ENCODE measurements around the gene KLK13.
A peak's percentile ranks its signal among the peaks of the same experiment; 100 is the strongest.

Gene KLK13

GRCh38 chr19:51098365-51099046, 33.6 kb upstream of the KLK13 start:
- Histone ChIP-seq H3K27ac (ENCODE audit: insufficient read depth in 1 of 2, low read depth in 1 of 2, low read length in 2 of 2, poor library complexity in 1 of 2, severe bottlenecking in 2 of 2) (no peak overlapping the region), H3K27me3 (replicated peaks in 2 of 5; ENCODE audit: control insufficient read depth in 4 of 5, insufficient read depth in 5 of 5, low read length in 4 of 5) (no peaks in the 10 kb centered on the region), H3K4me3 (ENCODE audit: control insufficient read depth in 1 of 7, extremely low read depth in 1 of 7, insufficient read depth in 4 of 7, low read depth in 2 of 7, low read length in 6 of 7) (peak overlapping the region in 1 of 7 experiments; percentile 43), H3K4me1 (ENCODE audit: control extremely low read depth in 1 of 4, control insufficient read depth in 4 of 4, insufficient read depth in 4 of 4, low read length in 3 of 4) (no peaks in the 10 kb centered on the region), H3K9me3 (ENCODE audit: control extremely low read depth in 1 of 5, control insufficient read depth in 4 of 5, insufficient read depth in 2 of 5, low read depth in 1 of 5, low read length in 4 of 5) (no peaks in the 10 kb centered on the region), H3K36me3 (ENCODE audit: control insufficient read depth in 4 of 4, insufficient read depth in 4 of 4, low read length in 3 of 4) (peaks cover 0 to 44% (median 23%) of the 10 kb centered on the region in 4 experiments)
- ChIA-PET CTCF (no interaction called here), POLR2A (no interaction called here)
- peak; percentile 53 to 75 (median 73) for DNase-seq
- WGBS (ENCODE audit: insufficient coverage), result 71% methylated on average over 74 of the region's 78 CpGs

- ChIA-PET CTCF (no interaction called here), POLR2A (no interaction called here)
- Histone ChIP-seq H3K4me3 (ENCODE audit: control insufficient read depth in 1 of 7, extremely low read depth in 1 of 7, insufficient read depth in 4 of 7, low read depth in 2 of 7, low read length in 6 of 7) (no peak overlapping the region), H3K4me1 (ENCODE audit: control extremely low read depth in 1 of 4, control insufficient read depth in 4 of 4, insufficient read depth in 4 of 4, low read length in 3 of 4) (no peaks in the 10 kb centered on the region), H3K27me3 (replicated peaks in 2 of 5; ENCODE audit: control insufficient read depth in 4 of 5, insufficient read depth in 5 of 5, low read length in 4 of 5) (no peaks in the 10 kb centered on the region), H3K36me3 (ENCODE audit: control insufficient read depth in 4 of 4, insufficient read depth in 4 of 4, low read length in 3 of 4) (peaks cover 0 to 41% (median 19%) of the 10 kb centered on the region in 4 experiments), H3K27ac (ENCODE audit: insufficient read depth in 1 of 2, low read depth in 1 of 2, low read length in 2 of 2, poor library complexity in 1 of 2, severe bottlenecking in 2 of 2) (no peak overlapping the region), H3K9me3 (ENCODE audit: control extremely low read depth in 1 of 5, control insufficient read depth in 4 of 5, insufficient read depth in 2 of 5, low read depth in 1 of 5, low read length in 4 of 5) (no peaks in the 10 kb centered on the region)
- no peak for DNase-seq
- WGBS (ENCODE audit: insufficient coverage), result 90% methylated on average over 19 of the region's 20 CpGs
These were observed 32.9 kb upstream of the KLK13 start for GRCh38 chr19:51097796-51098195.

- peak; percentile 41 to 63 (median 57) for DNase-seq
- no peaks in the 10 kb centered on the region for H3K27me3 ChIP-seq (replicated peaks in 2 of 5; ENCODE audit: control insufficient read depth in 4 of 5, insufficient read depth in 5 of 5, low read length in 4 of 5)
- no peaks in the 10 kb centered on the region for H3K9me3 ChIP-seq (ENCODE audit: control extremely low read depth in 1 of 5, control insufficient read depth in 4 of 5, insufficient read depth in 2 of 5, low read depth in 1 of 5, low read length in 4 of 5)
- H3K27ac ChIP-seq (ENCODE audit: insufficient read depth in 1 of 2, low read depth in 1 of 2, low read length in 2 of 2, poor library complexity in 1 of 2, severe bottlenecking in 2 of 2), result no peak overlapping the region
- ChIA-PET CTCF (interaction anchor here (0.6 to 2.6 kb wide), 5 partner anchors 8 to 172 kb away, joined by 3 to 9 read pairs (median 3); no protein-coding TSS in a partner anchor), POLR2A (no interaction called here)
- WGBS (ENCODE audit: insufficient coverage), result no CpG with 5 or more reads among the region's 8 CpGs
- H3K4me3 ChIP-seq (ENCODE audit: control insufficient read depth in 1 of 7, extremely low read depth in 1 of 7, insufficient read depth in 4 of 7, low read depth in 2 of 7, low read length in 6 of 7), result no peak overlapping the region
- peaks cover 0 to 35% (median 16%) of the 10 kb centered on the region in 4 experiments for H3K36me3 ChIP-seq (ENCODE audit: control insufficient read depth in 4 of 4, insufficient read depth in 4 of 4, low read length in 3 of 4)
- H3K4me1 ChIP-seq (ENCODE audit: control extremely low read depth in 1 of 4, control insufficient read depth in 4 of 4, insufficient read depth in 4 of 4, low read length in 3 of 4), result no peaks in the 10 kb centered on the region
These were observed 32.4 kb upstream of the KLK13 start for GRCh38 chr19:51097166-51097738.

GRCh38 chr19:51096473-51097165, 31.7 kb upstream of the KLK13 start:
- POLR2A ChIA-PET, result no interaction called here
- CTCF ChIA-PET, result interaction anchor here (0.6 to 2.8 kb wide), 9 partner anchors 8 to 481 kb away, joined by 3 to 15 read pairs (median 3); partner anchors contain the start of gene KLK10
- no peaks in the 10 kb centered on the region for H3K4me1 ChIP-seq (ENCODE audit: control extremely low read depth in 1 of 4, control insufficient read depth in 4 of 4, insufficient read depth in 4 of 4, low read length in 3 of 4)
- WGBS (ENCODE audit: insufficient coverage), result 90% methylated on average over 4 of the region's 6 CpGs
- H3K9me3 ChIP-seq (ENCODE audit: control extremely low read depth in 1 of 5, control insufficient read depth in 4 of 5, insufficient read depth in 2 of 5, low read depth in 1 of 5, low read length in 4 of 5), result no peaks in the 10 kb centered on the region
- no peak overlapping the region for H3K4me3 ChIP-seq (ENCODE audit: control insufficient read depth in 1 of 7, extremely low read depth in 1 of 7, insufficient read depth in 4 of 7, low read depth in 2 of 7, low read length in 6 of 7)
- no peaks in the 10 kb centered on the region for H3K27me3 ChIP-seq (replicated peaks in 2 of 5; ENCODE audit: control insufficient read depth in 4 of 5, insufficient read depth in 5 of 5, low read length in 4 of 5)
- peaks cover 0 to 29% (median 14%) of the 10 kb centered on the region in 4 experiments for H3K36me3 ChIP-seq (ENCODE audit: control insufficient read depth in 4 of 4, insufficient read depth in 4 of 4, low read length in 3 of 4)
- no peak overlapping the region for H3K27ac ChIP-seq (ENCODE audit: insufficient read depth in 1 of 2, low read depth in 1 of 2, low read length in 2 of 2, poor library complexity in 1 of 2, severe bottlenecking in 2 of 2)
- DNase-seq, result peak in 2 of 3 donors; percentile 20 to 24

GRCh38 chr19:51094696-51095279, 29.9 kb upstream of the KLK13 start:
- Histone ChIP-seq H3K27me3 (replicated peaks in 2 of 5; ENCODE audit: control insufficient read depth in 4 of 5, insufficient read depth in 5 of 5, low read length in 4 of 5) (no peaks in the 10 kb centered on the region), H3K9me3 (ENCODE audit: control extremely low read depth in 1 of 5, control insufficient read depth in 4 of 5, insufficient read depth in 2 of 5, low read depth in 1 of 5, low read length in 4 of 5) (no peaks in the 10 kb centered on the region), H3K4me3 (ENCODE audit: control insufficient read depth in 1 of 7, extremely low read depth in 1 of 7, insufficient read depth in 4 of 7, low read depth in 2 of 7, low read length in 6 of 7) (no peak overlapping the region), H3K4me1 (ENCODE audit: control extremely low read depth in 1 of 4, control insufficient read depth in 4 of 4, insufficient read depth in 4 of 4, low read length in 3 of 4) (no peaks in the 10 kb centered on the region), H3K27ac (ENCODE audit: insufficient read depth in 1 of 2, low read depth in 1 of 2, low read length in 2 of 2, poor library complexity in 1 of 2, severe bottlenecking in 2 of 2) (no peak overlapping the region), H3K36me3 (ENCODE audit: control insufficient read depth in 4 of 4, insufficient read depth in 4 of 4, low read length in 3 of 4) (peaks cover 0 to 16% (median 7%) of the 10 kb centered on the region in 4 experiments)
- DNase-seq, result peak; percentile 21 to 44 (median 37)
- ChIA-PET POLR2A (no interaction called here), CTCF (interaction anchor here (1.1 to 2.8 kb wide), 4 partner anchors 74 to 165 kb away, joined by 3 to 15 read pairs (median 6); partner anchors contain the start of gene KLK10)
- WGBS (ENCODE audit: insufficient coverage), result 41% methylated on average over 10 of the region's 15 CpGs

- H3K27ac ChIP-seq (ENCODE audit: insufficient read depth in 1 of 2, low read depth in 1 of 2, low read length in 2 of 2, poor library complexity in 1 of 2, severe bottlenecking in 2 of 2), result no peak overlapping the region
- DNase-seq, result no peak
- no peaks in the 10 kb centered on the region for H3K9me3 ChIP-seq (ENCODE audit: control extremely low read depth in 1 of 5, control insufficient read depth in 4 of 5, insufficient read depth in 2 of 5, low read depth in 1 of 5, low read length in 4 of 5)
- ChIA-PET CTCF (interaction anchor here (2.8 kb wide), 1 partner anchor 73 kb away, joined by 15 read pairs; the partner anchor contains the start of gene KLK10), POLR2A (no interaction called here)
- no peaks in the 10 kb centered on the region for H3K4me1 ChIP-seq (ENCODE audit: control extremely low read depth in 1 of 4, control insufficient read depth in 4 of 4, insufficient read depth in 4 of 4, low read length in 3 of 4)
- peaks cover 0 to 8% (median 2%) of the 10 kb centered on the region in 4 experiments for H3K36me3 ChIP-seq (ENCODE audit: control insufficient read depth in 4 of 4, insufficient read depth in 4 of 4, low read length in 3 of 4)
- no peak overlapping the region for H3K4me3 ChIP-seq (ENCODE audit: control insufficient read depth in 1 of 7, extremely low read depth in 1 of 7, insufficient read depth in 4 of 7, low read depth in 2 of 7, low read length in 6 of 7)
- no peaks in the 10 kb centered on the region for H3K27me3 ChIP-seq (replicated peaks in 2 of 5; ENCODE audit: control insufficient read depth in 4 of 5, insufficient read depth in 5 of 5, low read length in 4 of 5)
- WGBS (ENCODE audit: insufficient coverage), result 93% methylated on average over 16 of the region's 22 CpGs
These were observed 28.8 kb upstream of the KLK13 start for GRCh38 chr19:51093510-51094345.

Measured in common myeloid progenitor, CD34-positive (primary cell).